Measurements from ENCODE around the gene NIPAL4.
A peak's percentile ranks its signal among the peaks of the same experiment; 100 is the strongest.
"Not testable (repeated sequence)": the region's sequence is repeated elsewhere in the genome, so short reads cannot be mapped to it uniquely, and the experiment has no call there.

Gene NIPAL4

DNA sequence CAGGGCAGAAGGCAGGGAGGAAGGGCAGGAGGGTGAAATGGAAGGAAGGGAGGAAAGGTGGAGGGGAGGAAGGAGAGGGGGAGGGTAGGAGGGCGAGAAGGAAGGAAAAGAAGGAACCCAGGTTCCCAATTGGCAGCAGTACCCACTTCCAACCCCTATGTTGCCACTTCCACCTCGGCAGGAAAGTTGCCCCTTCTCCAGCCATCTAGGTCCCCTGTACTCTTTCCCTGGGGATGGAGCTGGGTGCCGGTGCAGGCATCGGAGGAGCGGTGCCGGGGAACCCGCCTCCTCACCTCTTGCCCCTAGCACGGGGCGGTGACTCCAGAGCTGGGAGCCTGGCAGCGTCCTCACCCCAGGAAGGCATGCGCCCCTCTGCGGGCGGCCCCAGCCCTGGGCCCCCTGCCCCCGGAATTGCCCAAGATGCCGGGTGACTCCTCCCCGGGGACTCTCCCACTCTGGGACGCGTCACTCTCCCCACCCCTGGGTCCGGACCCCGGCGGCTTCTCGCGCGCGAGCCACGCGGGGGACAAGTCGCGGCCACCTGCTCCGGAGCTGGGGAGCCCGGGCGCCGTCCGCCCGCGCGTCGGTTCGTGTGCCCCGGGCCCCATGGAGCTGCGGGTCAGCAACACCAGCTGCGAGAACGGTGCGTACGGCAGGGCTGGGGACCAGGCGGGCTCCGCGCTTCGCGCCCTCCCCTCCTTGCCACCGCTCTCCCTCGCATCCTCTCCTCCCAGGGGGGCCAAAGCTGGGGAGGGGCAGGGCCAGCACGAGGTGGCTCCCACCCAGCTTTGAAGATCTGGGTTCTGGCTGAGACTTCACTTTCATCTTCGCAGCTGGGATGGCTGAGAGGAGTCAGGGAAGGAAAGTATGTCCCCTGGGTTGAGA, at the start of gene NIPAL4:
TSS of gene NIPAL4 (plus strand) at position 499 of the 885 bp plus-strand sequence. CDS start at position 607, 108 bp downstream.
- H3K4me3 ChIP-seq (ENCODE audit: low read depth, low read length), result peak within 1 kb of the TSS; percentile 42
- no peak for DNase-seq (ENCODE audit: low read depth)

- DNase-seq (ENCODE audit: low read depth), result no peak
- no peak overlapping the region for H3K4me3 ChIP-seq (ENCODE audit: low read depth, low read length)
Observed at GRCh38 chr5:157415838-157416237, 44.2 kb upstream of the NIPAL4 start.

DNA sequence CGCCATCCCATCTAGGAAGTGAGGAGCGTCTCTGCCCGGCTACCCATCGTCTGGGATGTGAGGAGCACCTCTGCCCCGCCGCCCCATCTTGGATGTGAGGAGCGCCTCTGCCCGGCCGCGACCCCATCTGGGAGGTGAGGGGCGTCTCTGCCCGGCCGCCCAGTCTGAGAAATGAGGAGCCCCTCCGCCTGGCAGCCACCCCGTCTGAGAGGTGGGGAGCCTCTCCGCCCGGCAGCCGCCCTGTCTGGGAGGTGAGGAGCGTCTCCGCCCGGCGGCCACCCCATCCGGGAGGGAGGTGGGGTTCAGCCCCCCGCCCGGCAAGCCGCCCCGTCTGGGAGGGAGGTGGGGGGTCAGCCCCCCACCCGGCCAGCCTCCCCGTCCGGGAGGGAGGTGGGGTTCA, 40.5 kb upstream of the NIPAL4 start:
- not testable (repeated sequence) for H3K4me3 ChIP-seq (ENCODE audit: low read depth, low read length); DNase-seq (ENCODE audit: low read depth)

- not testable (repeated sequence) for H3K4me3 ChIP-seq (ENCODE audit: low read depth, low read length); DNase-seq (ENCODE audit: low read depth)
Observed at GRCh38 chr5:157429920-157430319, 30.1 kb upstream of the NIPAL4 start.

- DNase-seq (ENCODE audit: low read depth), result peak; percentile 13
- H3K4me3 ChIP-seq (ENCODE audit: low read depth, low read length), result no peak overlapping the region
Observed at GRCh38 chr5:157431544-157432200, 28.3 kb upstream of the NIPAL4 start.

DNA sequence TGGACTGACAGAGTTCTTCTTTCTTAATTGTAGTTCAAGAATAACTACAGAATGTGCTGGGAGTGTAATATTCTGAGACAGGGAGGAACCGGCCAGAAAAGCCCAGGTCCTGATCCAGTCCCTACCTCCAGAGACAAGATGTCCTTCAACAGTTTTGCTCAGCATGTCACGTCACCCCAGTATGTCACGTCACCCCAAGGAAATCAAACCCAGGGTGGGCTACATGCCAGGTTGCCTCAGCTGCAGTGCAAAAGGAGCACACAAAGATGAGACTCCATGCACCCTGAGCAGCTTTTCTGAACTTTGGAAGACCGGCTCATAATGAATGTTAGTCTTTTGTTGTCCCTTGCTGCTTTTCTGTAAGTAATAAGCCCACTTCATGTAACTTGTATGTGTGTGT, 25.9 kb upstream of the NIPAL4 start:
- no peak overlapping the region for H3K4me3 ChIP-seq (ENCODE audit: low read depth, low read length)
- DNase-seq (ENCODE audit: low read depth), result no peak

- no peak for DNase-seq (ENCODE audit: low read depth)
- H3K4me3 ChIP-seq (ENCODE audit: low read depth, low read length), result no peak overlapping the region
Observed at GRCh38 chr5:157443041-157443549, 16.9 kb upstream of the NIPAL4 start.

GRCh38 chr5:157444224-157444623, 15.8 kb upstream of the NIPAL4 start:
- H3K4me3 ChIP-seq (ENCODE audit: low read depth, low read length), result no peak overlapping the region

GRCh38 chr5:157445745-157446411, 14.1 kb upstream of the NIPAL4 start:
- no peak for DNase-seq (ENCODE audit: low read depth)
- H3K4me3 ChIP-seq (ENCODE audit: low read depth, low read length), result no peak overlapping the region

More at GRCh38 chr5:157444224-157444623, 15.8 kb upstream of the NIPAL4 start:
- no peak for DNase-seq (ENCODE audit: low read depth)

DNA sequence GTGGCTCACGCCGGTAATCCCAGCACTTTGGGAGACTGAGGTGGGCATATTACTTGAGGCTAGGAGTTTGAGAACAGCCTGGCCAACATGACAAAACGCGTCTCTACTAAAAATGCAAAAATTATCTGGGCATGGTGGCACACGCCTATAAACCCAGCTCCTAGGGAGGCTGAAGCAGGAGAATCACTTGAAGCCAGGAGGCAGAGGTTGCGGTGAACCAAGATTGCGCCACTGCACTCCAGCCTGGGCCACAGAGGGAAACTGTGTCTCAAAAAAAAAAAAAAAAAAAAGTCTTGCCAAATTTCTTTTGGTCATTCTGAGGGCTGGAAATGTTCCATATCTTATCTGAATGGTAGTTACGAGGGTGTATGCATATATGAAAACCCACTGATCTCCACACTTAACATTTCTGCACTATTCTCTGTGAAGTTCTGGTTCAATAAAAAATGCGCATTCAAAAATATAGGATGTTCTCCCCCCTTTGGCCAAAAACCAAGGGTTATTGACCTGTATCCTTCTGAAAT, 13.5 kb upstream of the NIPAL4 start:
- DNase-seq (ENCODE audit: low read depth), result no peak

GRCh38 chr5:157447201-157447637, 12.8 kb upstream of the NIPAL4 start:
- H3K4me3 ChIP-seq (ENCODE audit: low read depth, low read length), result no peak overlapping the region
- DNase-seq (ENCODE audit: low read depth), result no peak

More for the DNA sequence above, 13.5 kb upstream of the NIPAL4 start:
- no peak overlapping the region for H3K4me3 ChIP-seq (ENCODE audit: low read depth, low read length)

- no peak for DNase-seq (ENCODE audit: low read depth)
Observed at GRCh38 chr5:157449011-157449723, 10.8 kb upstream of the NIPAL4 start.

DNA sequence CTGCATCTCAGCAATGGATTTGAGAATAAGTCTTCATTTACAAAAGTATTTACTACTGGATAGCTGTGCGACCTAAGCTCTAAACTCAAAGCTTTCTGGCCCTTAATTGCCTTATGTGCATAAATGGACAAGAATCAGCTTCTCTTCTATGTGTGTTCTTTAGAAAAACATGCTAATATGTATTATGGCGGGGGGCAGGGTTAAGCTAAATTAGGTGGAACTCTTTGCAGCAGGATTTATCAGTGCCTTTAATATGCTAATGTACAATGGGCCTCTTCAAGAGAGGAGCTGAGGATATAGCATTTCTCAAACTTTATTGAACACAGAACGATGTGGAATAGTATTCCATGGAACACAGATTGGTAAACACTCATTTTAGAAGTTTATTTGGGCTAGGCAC, 10.0 kb upstream of the NIPAL4 start:
- H3K4me3 ChIP-seq (ENCODE audit: low read depth, low read length), result no peak overlapping the region
- DNase-seq (ENCODE audit: low read depth), result no peak

More at GRCh38 chr5:157449011-157449723, 10.8 kb upstream of the NIPAL4 start:
- no peak overlapping the region for H3K4me3 ChIP-seq (ENCODE audit: low read depth, low read length)

GRCh38 chr5:157451806-157452205, 8.2 kb upstream of the NIPAL4 start:
- no peak overlapping the region for H3K4me3 ChIP-seq (ENCODE audit: low read depth, low read length)
- no peak for DNase-seq (ENCODE audit: low read depth)

DNA sequence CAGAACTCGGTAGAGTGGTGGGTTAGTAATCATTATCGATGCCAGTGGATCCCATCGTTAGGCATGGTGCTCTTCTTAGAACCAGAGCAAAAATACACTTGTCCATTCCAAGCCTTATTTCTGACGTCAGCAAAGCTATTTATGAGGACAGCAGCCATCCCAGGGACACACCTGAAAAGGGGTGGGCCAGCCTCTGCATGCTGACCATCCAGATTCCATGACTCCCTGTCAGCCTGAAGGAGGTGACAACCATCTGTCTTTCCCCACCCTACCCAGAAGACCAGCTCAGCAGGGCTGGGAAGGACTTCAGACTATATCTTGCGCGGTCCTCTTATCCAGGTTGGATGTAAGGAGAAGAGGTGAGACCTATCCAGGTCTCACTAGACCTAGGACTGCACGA, 5.7 kb upstream of the NIPAL4 start:
- DNase-seq (ENCODE audit: low read depth), result no peak
- no peak overlapping the region for H3K4me3 ChIP-seq (ENCODE audit: low read depth, low read length)

GRCh38 chr5:157455057-157455456, 5.0 kb upstream of the NIPAL4 start:
- no peak for DNase-seq (ENCODE audit: low read depth)
- H3K4me3 ChIP-seq (ENCODE audit: low read depth, low read length), result no peak overlapping the region

DNA sequence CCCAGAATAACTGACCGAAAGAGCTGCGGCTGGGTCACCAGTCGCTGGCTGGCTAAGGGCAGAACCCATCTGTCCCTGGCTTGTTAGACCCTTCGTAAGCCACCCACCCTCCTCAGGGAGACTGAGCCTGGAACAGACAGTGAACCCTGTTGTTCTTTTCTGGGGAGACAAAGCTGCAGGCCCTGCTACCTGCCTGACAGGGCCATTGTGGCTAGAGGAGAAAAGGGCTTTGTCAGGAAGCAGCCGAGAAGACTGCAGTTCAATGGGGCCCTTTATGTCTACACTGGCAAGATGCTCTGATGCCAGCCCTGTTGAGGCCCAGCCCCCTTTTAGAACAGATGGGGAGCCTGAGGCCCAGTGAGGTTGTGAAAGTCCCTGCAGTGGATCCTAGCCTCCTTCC, 3.7 kb upstream of the NIPAL4 start:
- DNase-seq (ENCODE audit: low read depth), result no peak
- H3K4me3 ChIP-seq (ENCODE audit: low read depth, low read length), result no peak overlapping the region

DNA sequence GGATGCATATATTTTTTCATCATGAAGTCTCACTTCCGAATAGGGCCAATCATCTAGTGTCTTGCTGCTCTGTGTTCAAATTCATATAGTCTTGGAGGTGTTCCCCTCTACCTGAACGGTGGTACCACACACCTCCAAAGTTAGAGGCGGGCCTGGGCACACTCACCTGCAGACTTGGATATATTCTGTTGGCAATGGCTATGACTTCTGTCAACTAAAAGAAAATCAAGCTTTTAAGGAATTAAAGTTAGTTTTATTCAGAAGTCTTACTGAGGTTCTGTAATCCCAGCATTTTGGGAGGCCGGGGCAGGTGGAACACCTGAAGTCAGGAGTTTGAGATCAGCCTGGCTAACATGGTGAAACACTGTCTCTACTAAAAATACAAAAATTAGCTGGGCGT, 2.6 kb upstream of the NIPAL4 start:
- DNase-seq (ENCODE audit: low read depth), result no peak
- no peak overlapping the region for H3K4me3 ChIP-seq (ENCODE audit: low read depth, low read length)

DNA sequence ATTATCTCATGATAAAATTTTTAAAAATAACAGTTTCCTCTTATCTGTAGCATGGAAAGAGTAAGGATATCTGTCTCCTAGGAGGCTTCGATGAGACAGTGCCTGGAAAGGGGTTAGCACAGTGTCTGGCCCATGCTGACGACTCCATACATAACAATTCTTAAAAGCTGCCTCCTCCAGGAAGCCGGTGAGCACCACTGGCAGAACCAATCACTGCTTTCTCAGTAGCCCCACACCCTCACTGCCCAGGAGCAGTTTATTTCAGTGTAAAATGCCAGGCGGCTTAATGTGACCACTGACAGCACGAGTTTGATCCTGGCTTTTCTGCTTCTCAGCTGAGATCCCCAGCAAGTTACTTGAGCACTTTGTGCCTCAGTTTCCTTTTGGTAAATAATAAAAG, 1.2 kb upstream of the NIPAL4 start:
- no peak overlapping the region for H3K4me3 ChIP-seq (ENCODE audit: low read depth, low read length)

More for the DNA sequence above, 1.2 kb upstream of the NIPAL4 start:
- DNase-seq (ENCODE audit: low read depth), result no peak

Measured in skeletal muscle cell (primary cell).